ENCODE data around the gene RPTOR.

- TF ChIP-seq, protein P1, sequence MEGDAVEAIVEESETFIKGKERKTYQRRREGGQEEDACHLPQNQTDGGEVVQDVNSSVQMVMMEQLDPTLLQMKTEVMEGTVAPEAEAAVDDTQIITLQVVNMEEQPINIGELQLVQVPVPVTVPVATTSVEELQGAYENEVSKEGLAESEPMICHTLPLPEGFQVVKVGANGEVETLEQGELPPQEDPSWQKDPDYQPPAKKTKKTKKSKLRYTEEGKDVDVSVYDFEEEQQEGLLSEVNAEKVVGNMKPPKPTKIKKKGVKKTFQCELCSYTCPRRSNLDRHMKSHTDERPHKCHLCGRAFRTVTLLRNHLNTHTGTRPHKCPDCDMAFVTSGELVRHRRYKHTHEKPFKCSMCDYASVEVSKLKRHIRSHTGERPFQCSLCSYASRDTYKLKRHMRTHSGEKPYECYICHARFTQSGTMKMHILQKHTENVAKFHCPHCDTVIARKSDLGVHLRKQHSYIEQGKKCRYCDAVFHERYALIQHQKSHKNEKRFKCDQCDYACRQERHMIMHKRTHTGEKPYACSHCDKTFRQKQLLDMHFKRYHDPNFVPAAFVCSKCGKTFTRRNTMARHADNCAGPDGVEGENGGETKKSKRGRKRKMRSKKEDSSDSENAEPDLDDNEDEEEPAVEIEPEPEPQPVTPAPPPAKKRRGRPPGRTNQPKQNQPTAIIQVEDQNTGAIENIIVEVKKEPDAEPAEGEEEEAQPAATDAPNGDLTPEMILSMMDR (IDR thresholded peaks at IDR 0.05; ENCODE audit: poor library complexity, severe bottlenecking), result no peak
- TF ChIP-seq, protein P2, sequence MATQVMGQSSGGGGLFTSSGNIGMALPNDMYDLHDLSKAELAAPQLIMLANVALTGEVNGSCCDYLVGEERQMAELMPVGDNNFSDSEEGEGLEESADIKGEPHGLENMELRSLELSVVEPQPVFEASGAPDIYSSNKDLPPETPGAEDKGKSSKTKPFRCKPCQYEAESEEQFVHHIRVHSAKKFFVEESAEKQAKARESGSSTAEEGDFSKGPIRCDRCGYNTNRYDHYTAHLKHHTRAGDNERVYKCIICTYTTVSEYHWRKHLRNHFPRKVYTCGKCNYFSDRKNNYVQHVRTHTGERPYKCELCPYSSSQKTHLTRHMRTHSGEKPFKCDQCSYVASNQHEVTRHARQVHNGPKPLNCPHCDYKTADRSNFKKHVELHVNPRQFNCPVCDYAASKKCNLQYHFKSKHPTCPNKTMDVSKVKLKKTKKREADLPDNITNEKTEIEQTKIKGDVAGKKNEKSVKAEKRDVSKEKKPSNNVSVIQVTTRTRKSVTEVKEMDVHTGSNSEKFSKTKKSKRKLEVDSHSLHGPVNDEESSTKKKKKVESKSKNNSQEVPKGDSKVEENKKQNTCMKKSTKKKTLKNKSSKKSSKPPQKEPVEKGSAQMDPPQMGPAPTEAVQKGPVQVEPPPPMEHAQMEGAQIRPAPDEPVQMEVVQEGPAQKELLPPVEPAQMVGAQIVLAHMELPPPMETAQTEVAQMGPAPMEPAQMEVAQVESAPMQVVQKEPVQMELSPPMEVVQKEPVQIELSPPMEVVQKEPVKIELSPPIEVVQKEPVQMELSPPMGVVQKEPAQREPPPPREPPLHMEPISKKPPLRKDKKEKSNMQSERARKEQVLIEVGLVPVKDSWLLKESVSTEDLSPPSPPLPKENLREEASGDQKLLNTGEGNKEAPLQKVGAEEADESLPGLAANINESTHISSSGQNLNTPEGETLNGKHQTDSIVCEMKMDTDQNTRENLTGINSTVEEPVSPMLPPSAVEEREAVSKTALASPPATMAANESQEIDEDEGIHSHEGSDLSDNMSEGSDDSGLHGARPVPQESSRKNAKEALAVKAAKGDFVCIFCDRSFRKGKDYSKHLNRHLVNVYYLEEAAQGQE (IDR thresholded peaks at IDR 0.05; ENCODE audit: borderline replicate concordance), result no peak
- TF ChIP-seq EZH2 (IDR thresholded peaks at IDR 0.05; ENCODE audit: borderline replicate concordance, insufficient read depth, low read length, poor library complexity, severe bottlenecking) (no peak), POLR2AphosphoS5 (IDR thresholded peaks at IDR 0.05) (no peak), TAF1 (IDR thresholded peaks at IDR 0.05; ENCODE audit: low read depth) (no peak), EP300 (conservative IDR thresholded peaks at IDR 0.05; ENCODE audit: poor library complexity, severe bottlenecking) (no peak), RAD21 (conservative IDR thresholded peaks at IDR 0.05) (no peak)
Measured at GRCh38 chr17:80789356-80789902, 244.8 kb downstream of the RPTOR start.
